Measurements from ENCODE around the gene PTCRA.

- TF ChIP-seq POLR2AphosphoS5 (IDR thresholded peaks at IDR 0.05): no peak
- TF ChIP-seq CTCF (IDR thresholded peaks at IDR 0.05 in 8 of 11, conservative IDR thresholded peaks at IDR 0.05 in 3 of 11): no peak
These were observed 24.6 kb upstream of the PTCRA start for GRCh38 chr6:42891199-42891722.
